ENCODE results near the gene CENPL.

- TF ChIP-seq POLR2A (IDR thresholded peaks at IDR 0.05; ENCODE audit: low read depth, low read length) (no peak), POLR2AphosphoS5 (IDR thresholded peaks at IDR 0.05; ENCODE audit: low read depth, low read length) (no peak), TAF1 (IDR thresholded peaks at IDR 0.05; ENCODE audit: borderline replicate concordance, low read depth, low read length) (no peak)
Measured at GRCh38 chr1:173768827-173769226, 55.9 kb downstream of the CENPL start.

All from GM12892 (cell line).